Measurements from ENCODE around the gene PITX2. TPM values are rescaled to one million over a fixed set of nuclear protein-coding genes. Genes with fewer than 3 reads are reported as not detected.

Gene PITX2
- total RNA-seq, 1 experiment from 2014 or later = 8.3 TPM

DNA sequence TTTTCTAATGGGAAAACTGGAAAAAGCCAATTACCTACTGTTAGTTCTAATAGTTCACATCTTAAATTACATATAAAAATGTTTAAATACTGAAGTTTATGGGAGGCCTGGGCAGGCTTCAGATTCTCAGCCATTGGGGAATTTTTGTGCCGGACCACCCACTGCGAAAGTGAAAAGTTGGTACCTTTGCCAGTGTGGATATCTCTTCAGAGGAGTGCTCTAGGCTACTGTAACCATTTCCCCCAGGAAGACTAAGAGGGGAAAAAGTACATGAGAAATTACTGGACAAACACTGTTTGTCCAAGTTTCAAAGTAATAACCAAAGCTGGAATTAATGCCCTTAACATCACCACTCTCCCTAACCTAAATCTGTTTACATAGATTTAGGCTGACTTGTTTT lies 20.8 kb downstream of the PITX2 start:
- Histone ChIP-seq H3K27ac (ENCODE audit: low read depth, low read length) (no peak overlapping the region), H4K20me1 (ENCODE audit: insufficient read depth) (no peaks in the 10 kb centered on the region), H3K9ac (ENCODE audit: low read length) (no peak overlapping the region), H3K9me2 (ENCODE audit: insufficient read depth) (no peaks in the 10 kb centered on the region), H3K4me1 (ENCODE audit: control insufficient read depth in 1 of 2, insufficient read depth in 2 of 2, low read length in 2 of 2) (no peaks in the 10 kb centered on the region), H3K27me3 (ENCODE audit: insufficient read depth, low read length) (no peaks in the 10 kb centered on the region), H3K36me3 (ENCODE audit: control insufficient read depth in 1 of 2, insufficient read depth in 2 of 2, low read length in 2 of 2) (no peaks in the 10 kb centered on the region), H3K9me3 (ENCODE audit: control insufficient read depth in 1 of 2, insufficient read depth in 1 of 2, low read depth in 1 of 2, low read length in 2 of 2) (peaks cover 0 to 4% of the 10 kb centered on the region in 2 experiments; a peak in 1 of 4 replicates), H3K4me3 (replicated peaks in 1 of 2; ENCODE audit: low read depth in 1 of 2, low read length in 2 of 2) (no peak overlapping the region), H3K79me2 (ENCODE audit: insufficient read depth, low read length) (no peaks in the 10 kb centered on the region), H2AFZ (ENCODE audit: low read depth, low read length, poor library complexity, severe bottlenecking) (no peak overlapping the region), H3K4me2 (ENCODE audit: low read length) (no peak overlapping the region)
- BruUV-seq (replicated peaks) = no TSS peak
- intact Hi-C loops (cut with micrococcal nuclease) = no loop called here
- RAD21 ChIA-PET (ENCODE audit: low non-redundant PET in 1 of 2, low total read pairs in 2 of 2, uncharacterized antibody in 2 of 2, unreplicated experiment in 2 of 2) = no interaction called here
- POLR2A ChIA-PET = no interaction called here
- no peak for DNase-seq (ENCODE audit: low read depth, low spot score)
- TF ChIP-seq ELF1 (IDR thresholded peaks at IDR 0.05; ENCODE audit: borderline replicate concordance, low read depth) = no peak
- no peak for TF ChIP-seq EGR1 (IDR thresholded peaks at IDR 0.05; ENCODE audit: low read depth)
- no peak for ATAC-seq
- CTCF ChIA-PET = no interaction called here

DNA sequence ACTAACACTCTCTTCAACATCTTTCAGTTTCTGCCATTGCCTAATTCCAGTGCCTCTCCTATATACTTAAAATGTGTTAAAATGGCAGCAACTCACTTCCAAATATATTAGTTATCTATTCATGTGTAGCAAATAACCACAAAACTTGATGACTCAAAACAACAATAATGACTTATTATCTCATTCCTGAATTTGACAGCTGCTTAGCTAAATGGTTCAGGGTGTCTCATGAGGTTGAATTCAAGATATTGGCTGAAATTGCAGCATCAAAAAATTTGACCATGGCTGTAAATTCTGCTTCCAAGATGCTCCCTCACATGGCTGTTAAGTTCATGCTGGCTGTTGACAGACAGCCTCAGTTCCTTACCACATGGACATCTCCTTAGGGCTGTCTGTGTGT lies 25.3 kb downstream of the PITX2 start:
- no peaks in the 10 kb centered on the region for H3K4me1 ChIP-seq (ENCODE audit: control insufficient read depth in 1 of 2, insufficient read depth in 2 of 2, low read length in 2 of 2)
- no peak for ATAC-seq
- TF ChIP-seq, protein P1, sequence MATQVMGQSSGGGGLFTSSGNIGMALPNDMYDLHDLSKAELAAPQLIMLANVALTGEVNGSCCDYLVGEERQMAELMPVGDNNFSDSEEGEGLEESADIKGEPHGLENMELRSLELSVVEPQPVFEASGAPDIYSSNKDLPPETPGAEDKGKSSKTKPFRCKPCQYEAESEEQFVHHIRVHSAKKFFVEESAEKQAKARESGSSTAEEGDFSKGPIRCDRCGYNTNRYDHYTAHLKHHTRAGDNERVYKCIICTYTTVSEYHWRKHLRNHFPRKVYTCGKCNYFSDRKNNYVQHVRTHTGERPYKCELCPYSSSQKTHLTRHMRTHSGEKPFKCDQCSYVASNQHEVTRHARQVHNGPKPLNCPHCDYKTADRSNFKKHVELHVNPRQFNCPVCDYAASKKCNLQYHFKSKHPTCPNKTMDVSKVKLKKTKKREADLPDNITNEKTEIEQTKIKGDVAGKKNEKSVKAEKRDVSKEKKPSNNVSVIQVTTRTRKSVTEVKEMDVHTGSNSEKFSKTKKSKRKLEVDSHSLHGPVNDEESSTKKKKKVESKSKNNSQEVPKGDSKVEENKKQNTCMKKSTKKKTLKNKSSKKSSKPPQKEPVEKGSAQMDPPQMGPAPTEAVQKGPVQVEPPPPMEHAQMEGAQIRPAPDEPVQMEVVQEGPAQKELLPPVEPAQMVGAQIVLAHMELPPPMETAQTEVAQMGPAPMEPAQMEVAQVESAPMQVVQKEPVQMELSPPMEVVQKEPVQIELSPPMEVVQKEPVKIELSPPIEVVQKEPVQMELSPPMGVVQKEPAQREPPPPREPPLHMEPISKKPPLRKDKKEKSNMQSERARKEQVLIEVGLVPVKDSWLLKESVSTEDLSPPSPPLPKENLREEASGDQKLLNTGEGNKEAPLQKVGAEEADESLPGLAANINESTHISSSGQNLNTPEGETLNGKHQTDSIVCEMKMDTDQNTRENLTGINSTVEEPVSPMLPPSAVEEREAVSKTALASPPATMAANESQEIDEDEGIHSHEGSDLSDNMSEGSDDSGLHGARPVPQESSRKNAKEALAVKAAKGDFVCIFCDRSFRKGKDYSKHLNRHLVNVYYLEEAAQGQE (IDR thresholded peaks at IDR 0.05; ENCODE audit: low read depth) = no peak
- TF ChIP-seq CTCF (IDR thresholded peaks at IDR 0.05 in 2 of 3, conservative IDR thresholded peaks at IDR 0.05 in 1 of 3; ENCODE audit: borderline replicate concordance in 1 of 3, insufficient read depth in 1 of 3, low read depth in 2 of 3, low read length in 2 of 3) (no peak), POLR2AphosphoS5 (IDR thresholded peaks at IDR 0.05; ENCODE audit: low read depth, low read length) (no peak), EGR1 (IDR thresholded peaks at IDR 0.05; ENCODE audit: low read depth) (no peak), YY1 (IDR thresholded peaks at IDR 0.05; ENCODE audit: extremely low read depth, insufficient replicate concordance, low read depth, low read length) (no peak), SRF (IDR thresholded peaks at IDR 0.05; ENCODE audit: low read depth) (no peak), ELF1 (IDR thresholded peaks at IDR 0.05; ENCODE audit: borderline replicate concordance, low read depth) (no peak), CEBPB (IDR thresholded peaks at IDR 0.05; ENCODE audit: low read depth) (no peak), SIN3A (IDR thresholded peaks at IDR 0.05; ENCODE audit: low read depth) (no peak), TCF7L2 (IDR thresholded peaks at IDR 0.05; ENCODE audit: borderline replicate concordance, extremely low read depth, insufficient read depth, insufficient read length) (no peak), FOSL1 (IDR thresholded peaks at IDR 0.05; ENCODE audit: low read depth) (no peak)
- TF ChIP-seq, protein P2, sequence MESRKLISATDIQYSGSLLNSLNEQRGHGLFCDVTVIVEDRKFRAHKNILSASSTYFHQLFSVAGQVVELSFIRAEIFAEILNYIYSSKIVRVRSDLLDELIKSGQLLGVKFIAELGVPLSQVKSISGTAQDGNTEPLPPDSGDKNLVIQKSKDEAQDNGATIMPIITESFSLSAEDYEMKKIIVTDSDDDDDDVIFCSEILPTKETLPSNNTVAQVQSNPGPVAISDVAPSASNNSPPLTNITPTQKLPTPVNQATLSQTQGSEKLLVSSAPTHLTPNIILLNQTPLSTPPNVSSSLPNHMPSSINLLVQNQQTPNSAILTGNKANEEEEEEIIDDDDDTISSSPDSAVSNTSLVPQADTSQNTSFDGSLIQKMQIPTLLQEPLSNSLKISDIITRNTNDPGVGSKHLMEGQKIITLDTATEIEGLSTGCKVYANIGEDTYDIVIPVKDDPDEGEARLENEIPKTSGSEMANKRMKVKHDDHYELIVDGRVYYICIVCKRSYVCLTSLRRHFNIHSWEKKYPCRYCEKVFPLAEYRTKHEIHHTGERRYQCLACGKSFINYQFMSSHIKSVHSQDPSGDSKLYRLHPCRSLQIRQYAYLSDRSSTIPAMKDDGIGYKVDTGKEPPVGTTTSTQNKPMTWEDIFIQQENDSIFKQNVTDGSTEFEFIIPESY (IDR thresholded peaks at IDR 0.05; ENCODE audit: extremely low read depth, insufficient replicate concordance, low read length) = no peak

More for the DNA sequence above, 25.3 kb downstream of the PITX2 start:
- intact Hi-C loops (cut with micrococcal nuclease) = no loop called here
- H3K9me3 ChIP-seq (ENCODE audit: control insufficient read depth in 1 of 2, insufficient read depth in 1 of 2, low read depth in 1 of 2, low read length in 2 of 2) = peaks cover 0 to 12% of the 10 kb centered on the region in 2 experiments; a peak in 1 of 4 replicates
- no peak overlapping the region for H2AFZ ChIP-seq (ENCODE audit: low read depth, low read length, poor library complexity, severe bottlenecking)
- RAD21 ChIA-PET (ENCODE audit: low non-redundant PET in 1 of 2, low total read pairs in 2 of 2, uncharacterized antibody in 2 of 2, unreplicated experiment in 2 of 2) = no interaction called here
- POLR2A ChIA-PET = interaction anchor here (0.6 kb wide), 1 partner anchor 1570 kb away, joined by 3 read pairs; no protein-coding TSS in a partner anchor
- no peak overlapping the region for H3K4me3 ChIP-seq (replicated peaks in 1 of 2; ENCODE audit: low read depth in 1 of 2, low read length in 2 of 2)
- H3K9ac ChIP-seq (ENCODE audit: low read length) = no peak overlapping the region
- H3K36me3 ChIP-seq (ENCODE audit: control insufficient read depth in 1 of 2, insufficient read depth in 2 of 2, low read length in 2 of 2) = no peaks in the 10 kb centered on the region
- no peaks in the 10 kb centered on the region for H3K9me2 ChIP-seq (ENCODE audit: insufficient read depth)
- no peak overlapping the region for H3K4me2 ChIP-seq (ENCODE audit: low read length)
- no TSS peak for BruUV-seq (replicated peaks)
- no peak overlapping the region for H3K27ac ChIP-seq (ENCODE audit: low read depth, low read length)
- DNase-seq (ENCODE audit: low read depth, low spot score) = no peak
- no peaks in the 10 kb centered on the region for H3K79me2 ChIP-seq (ENCODE audit: insufficient read depth, low read length)
- CTCF ChIA-PET = interaction anchor here (0.9 kb wide), 1 partner anchor 11 kb away, joined by 3 read pairs; no protein-coding TSS in a partner anchor
- H4K20me1 ChIP-seq (ENCODE audit: insufficient read depth) = no peaks in the 10 kb centered on the region
- H3K27me3 ChIP-seq (ENCODE audit: insufficient read depth, low read length) = no peaks in the 10 kb centered on the region

All from HCT116 (cell line).